ENCODE data around the gene MED15. TPM values are rescaled to one million over a fixed set of nuclear protein-coding genes. Genes with fewer than 3 reads are reported as not detected.

MED15 gene, protein sequence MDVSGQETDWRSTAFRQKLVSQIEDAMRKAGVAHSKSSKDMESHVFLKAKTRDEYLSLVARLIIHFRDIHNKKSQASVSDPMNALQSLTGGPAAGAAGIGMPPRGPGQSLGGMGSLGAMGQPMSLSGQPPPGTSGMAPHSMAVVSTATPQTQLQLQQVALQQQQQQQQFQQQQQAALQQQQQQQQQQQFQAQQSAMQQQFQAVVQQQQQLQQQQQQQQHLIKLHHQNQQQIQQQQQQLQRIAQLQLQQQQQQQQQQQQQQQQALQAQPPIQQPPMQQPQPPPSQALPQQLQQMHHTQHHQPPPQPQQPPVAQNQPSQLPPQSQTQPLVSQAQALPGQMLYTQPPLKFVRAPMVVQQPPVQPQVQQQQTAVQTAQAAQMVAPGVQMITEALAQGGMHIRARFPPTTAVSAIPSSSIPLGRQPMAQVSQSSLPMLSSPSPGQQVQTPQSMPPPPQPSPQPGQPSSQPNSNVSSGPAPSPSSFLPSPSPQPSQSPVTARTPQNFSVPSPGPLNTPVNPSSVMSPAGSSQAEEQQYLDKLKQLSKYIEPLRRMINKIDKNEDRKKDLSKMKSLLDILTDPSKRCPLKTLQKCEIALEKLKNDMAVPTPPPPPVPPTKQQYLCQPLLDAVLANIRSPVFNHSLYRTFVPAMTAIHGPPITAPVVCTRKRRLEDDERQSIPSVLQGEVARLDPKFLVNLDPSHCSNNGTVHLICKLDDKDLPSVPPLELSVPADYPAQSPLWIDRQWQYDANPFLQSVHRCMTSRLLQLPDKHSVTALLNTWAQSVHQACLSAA
- total RNA-seq, result 10 to 100 TPM; 33.6 to 65.1 (median 36.1) TPM

DNA sequence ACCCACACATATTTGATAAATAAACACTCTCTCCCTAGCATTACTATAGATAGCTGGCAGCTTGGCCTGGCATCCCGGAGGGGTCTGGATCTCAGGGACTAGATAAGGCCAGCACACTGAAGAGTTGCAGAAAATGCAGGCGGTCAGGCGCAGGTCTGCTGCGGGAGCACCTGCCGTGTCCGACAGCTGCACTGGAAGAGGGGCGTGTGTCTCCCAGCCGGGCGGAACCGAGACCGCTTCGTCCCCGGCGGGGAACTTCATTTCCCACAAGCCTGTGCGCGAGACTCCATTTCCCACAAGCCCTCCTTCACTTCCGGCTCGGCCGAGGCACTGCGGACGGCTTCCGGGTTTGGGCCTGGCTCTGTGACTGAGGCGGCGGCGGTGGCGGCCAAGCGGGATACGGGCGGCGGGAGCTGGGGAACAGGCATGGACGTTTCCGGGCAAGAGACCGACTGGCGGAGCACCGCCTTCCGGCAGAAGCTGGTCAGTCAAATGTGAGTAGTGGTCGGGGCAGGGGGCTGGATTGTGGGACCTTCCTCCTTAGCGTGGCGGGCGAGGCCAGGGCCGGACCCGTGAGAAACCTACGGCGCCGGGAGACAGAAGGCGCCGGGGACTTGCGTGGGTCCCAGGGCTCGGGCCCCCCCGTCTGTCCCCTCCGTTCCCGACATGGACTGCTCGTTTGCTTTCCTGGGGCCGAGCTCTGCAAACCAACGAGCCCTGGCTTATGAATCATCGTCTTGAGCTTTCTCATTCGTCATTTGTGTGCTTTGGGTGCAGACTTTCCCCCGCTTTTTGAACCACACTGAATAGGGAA, at the start of gene MED15:
Gene MED15, plus strand, starts transcription at position 358 of the 814 bp plus-strand sequence. Its CDS starts 69 bp downstream, at position 427.
- Histone ChIP-seq H3K9me3 (no peaks in the 10 kb centered on the region), H3K27ac (peak within 1 kb of the TSS; percentile 87 to 89 (median 87)), H3K27me3 (no peaks in the 10 kb centered on the region), H3K4me1 (peaks cover 30 to 42% of the 10 kb centered on the region in 2 donors), H3K36me3 (no peaks in the 10 kb centered on the region), H3K4me3 (replicated peaks in 1 of 3) (peak within 1 kb of the TSS; percentile 72 to 96 (median 77))
- 1 to 2% methylated on average over 28 to 37 of the region's 58 CpGs for WGBS, 2 donors
- DNase-seq, result peak; percentile 88 to 91
- intact Hi-C loops (cut with DNase I), result loop anchor here (5.0 kb wide), 1 partner anchor 60 kb away; no protein-coding TSS in a partner anchor
- TF ChIP-seq, protein P1, sequence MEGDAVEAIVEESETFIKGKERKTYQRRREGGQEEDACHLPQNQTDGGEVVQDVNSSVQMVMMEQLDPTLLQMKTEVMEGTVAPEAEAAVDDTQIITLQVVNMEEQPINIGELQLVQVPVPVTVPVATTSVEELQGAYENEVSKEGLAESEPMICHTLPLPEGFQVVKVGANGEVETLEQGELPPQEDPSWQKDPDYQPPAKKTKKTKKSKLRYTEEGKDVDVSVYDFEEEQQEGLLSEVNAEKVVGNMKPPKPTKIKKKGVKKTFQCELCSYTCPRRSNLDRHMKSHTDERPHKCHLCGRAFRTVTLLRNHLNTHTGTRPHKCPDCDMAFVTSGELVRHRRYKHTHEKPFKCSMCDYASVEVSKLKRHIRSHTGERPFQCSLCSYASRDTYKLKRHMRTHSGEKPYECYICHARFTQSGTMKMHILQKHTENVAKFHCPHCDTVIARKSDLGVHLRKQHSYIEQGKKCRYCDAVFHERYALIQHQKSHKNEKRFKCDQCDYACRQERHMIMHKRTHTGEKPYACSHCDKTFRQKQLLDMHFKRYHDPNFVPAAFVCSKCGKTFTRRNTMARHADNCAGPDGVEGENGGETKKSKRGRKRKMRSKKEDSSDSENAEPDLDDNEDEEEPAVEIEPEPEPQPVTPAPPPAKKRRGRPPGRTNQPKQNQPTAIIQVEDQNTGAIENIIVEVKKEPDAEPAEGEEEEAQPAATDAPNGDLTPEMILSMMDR (IDR thresholded peaks at IDR 0.05), result peak in 1 of 6 experiments; percentile 9
- peak in 1 of 2 donors; percentile 74 for TF ChIP-seq POLR2A (IDR thresholded peaks at IDR 0.05)

DNA sequence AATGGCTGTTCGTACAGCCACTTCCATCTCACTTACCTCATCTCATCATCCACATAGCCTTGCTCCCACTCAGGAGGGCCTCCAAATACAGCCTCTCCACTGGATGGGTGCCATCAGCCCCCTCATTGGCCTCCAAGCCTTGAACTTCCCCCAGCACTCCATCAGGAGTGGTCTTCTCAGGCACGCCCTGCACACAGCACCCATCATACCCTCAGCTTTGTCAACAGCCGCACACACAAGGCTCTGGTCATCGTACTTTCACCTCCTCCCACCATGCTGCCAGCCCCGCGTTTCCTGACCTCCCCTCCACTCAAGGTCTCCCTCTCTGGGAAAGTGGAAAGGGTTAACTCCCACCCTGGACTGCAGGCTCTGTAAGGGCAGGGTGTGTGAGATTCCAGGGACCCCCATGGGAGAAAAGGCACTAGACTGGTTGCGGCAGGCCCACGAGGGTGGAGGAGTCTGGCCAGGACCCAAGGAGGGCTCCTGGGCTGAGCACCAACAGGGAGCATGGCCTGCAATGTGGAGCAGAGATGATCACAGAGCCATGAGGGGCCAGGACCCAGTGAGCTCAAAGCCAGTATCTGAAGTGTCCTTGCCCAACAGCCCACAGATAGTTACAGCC, 48.8 kb upstream of the MED15 start:
- 70 to 82% methylated on average over 8 of the region's 8 CpGs for WGBS, 2 donors
- Histone ChIP-seq H3K4me1 (peaks cover 0 to 5% of the 10 kb centered on the region in 2 donors), H3K9me3 (no peaks in the 10 kb centered on the region), H3K27ac (no peak overlapping the region), H3K36me3 (peaks cover 3 to 5% of the 10 kb centered on the region in 2 donors), H3K27me3 (no peaks in the 10 kb centered on the region), H3K4me3 (replicated peaks in 1 of 3) (no peak overlapping the region)
- TF ChIP-seq POLR2A (IDR thresholded peaks at IDR 0.05), result no peak
- TF ChIP-seq, protein P1 (IDR thresholded peaks at IDR 0.05), result no peak
- intact Hi-C loops (cut with DNase I), result no loop called here
- no peak for DNase-seq

DNA sequence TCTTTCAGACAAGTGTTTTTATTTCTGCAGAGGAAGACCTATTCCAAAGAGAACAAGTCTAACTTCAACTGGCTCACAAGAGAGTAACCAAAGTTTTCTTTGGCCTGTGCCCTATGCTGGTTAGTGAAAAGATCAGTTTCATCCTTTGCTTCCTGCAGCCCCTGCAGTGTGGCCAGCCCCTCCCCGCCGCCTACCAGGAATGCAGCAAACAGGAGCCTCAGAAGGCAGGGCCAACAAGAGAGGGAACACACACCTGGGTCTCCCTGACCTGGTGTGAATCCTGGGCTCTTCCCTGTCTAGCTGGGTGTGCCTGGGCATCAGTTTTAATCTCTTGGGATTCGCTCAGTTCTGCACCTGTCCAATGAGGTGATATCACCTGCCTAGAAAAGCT, 48.3 kb upstream of the MED15 start:
- peaks cover 3 to 5% of the 10 kb centered on the region in 2 donors for H3K36me3 ChIP-seq
- 83 to 87% methylated on average over 3 of the region's 3 CpGs for WGBS, 2 donors
- no peak for DNase-seq

DNA sequence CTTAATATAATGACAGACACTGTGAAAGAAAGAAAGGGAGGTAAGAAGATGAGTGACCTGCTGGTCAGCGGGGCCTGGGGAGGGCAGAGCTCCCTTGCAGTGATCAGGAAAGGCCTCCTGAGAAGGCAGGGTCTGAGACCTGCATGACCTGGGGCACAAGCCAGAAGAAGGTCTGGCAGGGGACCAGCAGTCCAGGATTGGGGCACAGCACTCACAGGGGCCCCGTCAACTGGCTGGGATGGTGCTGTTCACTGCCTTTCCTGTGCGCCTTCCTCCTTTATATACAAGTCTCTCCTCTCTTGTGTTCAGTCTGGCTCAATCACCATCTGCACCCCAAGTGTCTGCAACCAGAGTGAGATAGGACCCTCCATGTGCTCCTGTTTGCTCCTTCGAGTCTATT, 47.5 kb upstream of the MED15 start:
- Histone ChIP-seq H3K27me3 (no peaks in the 10 kb centered on the region), H3K4me3 (replicated peaks in 1 of 3) (no peak overlapping the region), H3K9me3 (no peaks in the 10 kb centered on the region), H3K27ac (no peak overlapping the region), H3K36me3 (peaks cover 3 to 10% of the 10 kb centered on the region in 2 donors), H3K4me1 (peaks cover 0 to 9% of the 10 kb centered on the region in 2 donors)
- WGBS, 2 donors, result 95 to 96% methylated on average over 4 of the region's 4 CpGs
- DNase-seq, result no peak
- intact Hi-C loops (cut with DNase I), result no loop called here
- TF ChIP-seq, protein P1 (IDR thresholded peaks at IDR 0.05), result no peak
- no peak for TF ChIP-seq POLR2A (IDR thresholded peaks at IDR 0.05)

More for the DNA sequence above, 48.3 kb upstream of the MED15 start:
- intact Hi-C loops (cut with DNase I), result no loop called here
- TF ChIP-seq, protein P1 (IDR thresholded peaks at IDR 0.05), result no peak
- TF ChIP-seq POLR2A (IDR thresholded peaks at IDR 0.05), result no peak
- no peaks in the 10 kb centered on the region for H3K9me3 ChIP-seq
- no peaks in the 10 kb centered on the region for H3K27me3 ChIP-seq
- no peak overlapping the region for H3K4me3 ChIP-seq (replicated peaks in 1 of 3)
- H3K4me1 ChIP-seq, result peaks cover 0 to 9% of the 10 kb centered on the region in 2 donors
- no peak overlapping the region for H3K27ac ChIP-seq
